Bronchial epithelial cell (primary cell): ENCODE results near the gene HM13. TPM values are rescaled to one million over a fixed set of nuclear protein-coding genes. Genes with fewer than 3 reads are reported as not detected.
A peak's percentile ranks its signal among the peaks of the same experiment; 100 is the strongest.

Experiments
- DNase-seq: peaks from one replicate; pipeline ENCODE4 v3.0.0-alpha.2; 2010; ENCODE audit warnings: low read depth
- FAIRE-seq: peaks from 2 replicates; lab custom pipeline; 2011; peaks lifted over from hg19 to GRCh38; lab: Jason Lieb, UNC
- H3K27me3 ChIP-seq: 2 replicates; pipeline ENCODE4 v1.5.1; 2011; ENCODE audit warnings: low read length; ENCODE audit not compliant: control insufficient read depth, insufficient read depth
- H3K36me3 ChIP-seq: 2 replicates; pipeline ENCODE4 v1.5.1; 2011; ENCODE audit warnings: low read length; ENCODE audit not compliant: control insufficient read depth, insufficient read depth
- H3K4me3 ChIP-seq: 2 replicates; pipeline ENCODE4 v1.5.1; 2011; ENCODE audit warnings: mild to moderate bottlenecking, low read depth, low read length, control low read depth
- total RNA-seq: library from RNA; depleted of rRNA; stranded (reverse); fragments of >200 nt; gene quantifications from 2 replicates; pipeline ENCODE4 v1.2.1, GENCODE V29; 2014
- TF ChIP-seq, protein P1 (sequence below): IDR thresholded peaks from 2 replicates; pipeline ENCODE4 v1.5.1; 2011; ENCODE audit warnings: mild to moderate bottlenecking, moderate library complexity, low read length, control low read depth, inconsistent platforms; ENCODE audit not compliant: insufficient read depth, severe bottlenecking

The HM13 gene
- total RNA-seq, 1 donor from 2014 or later: 46.9 TPM

DNA sequence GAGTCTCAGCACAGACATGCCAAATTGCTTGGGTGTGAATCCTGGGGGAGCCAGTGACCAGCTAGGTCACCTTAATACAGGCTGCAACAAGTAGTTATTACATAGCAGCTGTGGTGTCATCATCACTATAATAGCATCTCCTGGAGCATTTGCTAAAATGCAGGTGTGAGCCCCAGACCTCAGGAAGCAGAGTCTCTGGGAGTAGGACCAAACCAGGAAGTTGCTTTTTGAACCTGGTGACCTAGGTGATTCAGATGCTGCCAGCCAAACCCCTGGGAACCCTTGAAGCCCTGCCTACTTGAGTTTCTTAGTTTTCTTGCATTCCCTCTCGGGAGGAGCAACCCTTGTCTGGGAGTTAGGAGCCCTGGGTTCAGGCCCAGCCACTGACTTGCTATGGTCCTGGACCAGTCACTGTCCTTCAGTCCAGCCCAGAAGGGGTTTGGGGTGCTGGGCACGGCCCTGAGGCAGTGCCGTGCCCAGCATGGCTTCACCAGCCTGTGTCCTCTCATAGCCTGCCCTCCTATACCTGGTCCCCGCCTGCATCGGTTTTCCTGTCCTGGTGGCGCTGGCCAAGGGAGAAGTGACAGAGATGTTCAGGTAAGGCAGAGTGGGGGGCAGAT is 51.6 kb downstream of the HM13 start:
- FAIRE-seq (peak; percentile 68), DNase-seq (peak; percentile 98)
- TF ChIP-seq, protein P1, sequence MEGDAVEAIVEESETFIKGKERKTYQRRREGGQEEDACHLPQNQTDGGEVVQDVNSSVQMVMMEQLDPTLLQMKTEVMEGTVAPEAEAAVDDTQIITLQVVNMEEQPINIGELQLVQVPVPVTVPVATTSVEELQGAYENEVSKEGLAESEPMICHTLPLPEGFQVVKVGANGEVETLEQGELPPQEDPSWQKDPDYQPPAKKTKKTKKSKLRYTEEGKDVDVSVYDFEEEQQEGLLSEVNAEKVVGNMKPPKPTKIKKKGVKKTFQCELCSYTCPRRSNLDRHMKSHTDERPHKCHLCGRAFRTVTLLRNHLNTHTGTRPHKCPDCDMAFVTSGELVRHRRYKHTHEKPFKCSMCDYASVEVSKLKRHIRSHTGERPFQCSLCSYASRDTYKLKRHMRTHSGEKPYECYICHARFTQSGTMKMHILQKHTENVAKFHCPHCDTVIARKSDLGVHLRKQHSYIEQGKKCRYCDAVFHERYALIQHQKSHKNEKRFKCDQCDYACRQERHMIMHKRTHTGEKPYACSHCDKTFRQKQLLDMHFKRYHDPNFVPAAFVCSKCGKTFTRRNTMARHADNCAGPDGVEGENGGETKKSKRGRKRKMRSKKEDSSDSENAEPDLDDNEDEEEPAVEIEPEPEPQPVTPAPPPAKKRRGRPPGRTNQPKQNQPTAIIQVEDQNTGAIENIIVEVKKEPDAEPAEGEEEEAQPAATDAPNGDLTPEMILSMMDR: no peak
- H3K36me3 ChIP-seq: peaks cover 21% of the 10 kb centered on the region
- H3K4me3 ChIP-seq: peak overlapping the region; percentile 28
- no peaks in the 10 kb centered on the region for H3K27me3 ChIP-seq

DNA sequence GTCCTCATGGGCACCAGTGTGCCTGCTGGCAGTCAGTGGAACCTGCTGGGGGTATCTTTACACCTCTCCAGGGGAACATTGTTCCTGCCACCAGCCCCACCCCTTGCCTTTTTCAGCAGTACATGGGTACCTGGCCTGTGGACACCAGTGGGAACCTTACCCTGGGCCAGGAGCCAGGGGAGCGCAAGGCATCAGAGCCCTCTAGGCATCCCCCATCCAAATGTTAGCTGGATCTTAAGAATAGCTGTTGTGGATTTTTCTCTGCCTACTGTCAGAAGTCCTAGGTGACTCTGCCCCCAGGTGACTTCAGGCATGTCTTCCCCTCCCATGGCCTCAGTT is 52.0 kb downstream of the HM13 start:
- peaks cover 21% of the 10 kb centered on the region for H3K36me3 ChIP-seq
- TF ChIP-seq, protein P1: no peak
- peak overlapping the region; percentile 28 for H3K4me3 ChIP-seq
- FAIRE-seq: no peak
- no peaks in the 10 kb centered on the region for H3K27me3 ChIP-seq
- DNase-seq: no peak

DNA sequence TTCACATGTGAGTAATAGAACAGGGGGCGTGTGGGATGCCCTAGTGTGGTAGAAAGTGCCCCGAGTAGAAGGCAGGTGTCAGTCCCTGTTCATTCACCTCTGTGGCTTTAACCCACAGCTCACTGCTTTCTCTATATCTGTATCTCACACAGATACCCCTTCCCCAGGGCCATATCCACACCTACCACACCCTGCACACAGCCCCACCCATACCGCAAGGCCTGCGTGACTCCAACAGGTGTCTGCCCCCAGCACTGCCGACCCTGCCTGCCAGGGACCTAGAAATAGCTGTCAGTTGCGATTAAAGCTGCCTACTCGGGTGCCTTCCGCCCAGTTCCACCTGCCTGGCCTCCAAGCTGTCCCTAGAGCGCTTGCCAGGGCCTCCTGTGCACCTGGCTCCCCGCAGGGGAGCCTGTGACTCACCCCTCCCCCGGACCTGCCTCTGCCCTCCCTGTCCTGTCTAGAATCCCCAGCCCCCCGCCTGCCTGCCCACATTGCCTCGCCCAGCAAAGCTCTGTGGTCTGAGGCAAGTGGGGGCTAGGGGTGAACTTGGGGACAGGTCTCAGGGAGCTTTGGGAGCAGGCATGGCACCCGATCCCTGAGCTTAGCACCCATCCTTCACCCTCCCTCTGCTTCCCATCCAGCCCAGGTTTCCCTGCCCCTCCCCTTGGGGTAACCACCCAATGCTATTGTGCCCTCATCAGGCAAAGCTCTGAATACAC is 52.6 kb downstream of the HM13 start:
- Histone ChIP-seq H3K27me3 (no peaks in the 10 kb centered on the region), H3K36me3 (peaks cover 16% of the 10 kb centered on the region), H3K4me3 (peak overlapping the region; percentile 10)
- TF ChIP-seq, protein P1: peak; percentile 23
- FAIRE-seq (no peak), DNase-seq (peak; percentile 74)

DNA sequence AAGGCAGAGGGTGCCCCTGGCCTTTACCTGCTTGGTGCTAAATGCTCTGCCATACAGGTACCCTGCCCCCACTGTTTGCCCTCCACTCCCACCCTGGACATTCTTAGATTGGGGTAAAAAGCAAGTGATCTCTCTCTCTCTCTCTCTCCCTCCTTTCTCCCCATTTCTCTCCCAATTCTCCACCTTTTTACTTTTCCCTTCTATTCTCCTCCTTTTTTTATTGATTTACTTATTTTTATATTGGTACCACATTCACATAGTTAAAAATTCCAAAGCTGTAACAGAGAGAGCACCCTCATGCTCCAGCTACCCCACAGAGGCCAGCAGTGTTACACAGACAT is 53.1 kb downstream of the HM13 start:
- H3K36me3 ChIP-seq: peaks cover 10% of the 10 kb centered on the region
- H3K27me3 ChIP-seq: no peaks in the 10 kb centered on the region
- TF ChIP-seq, protein P1: no peak
- no peak overlapping the region for H3K4me3 ChIP-seq
- FAIRE-seq (no peak), DNase-seq (no peak)

DNA sequence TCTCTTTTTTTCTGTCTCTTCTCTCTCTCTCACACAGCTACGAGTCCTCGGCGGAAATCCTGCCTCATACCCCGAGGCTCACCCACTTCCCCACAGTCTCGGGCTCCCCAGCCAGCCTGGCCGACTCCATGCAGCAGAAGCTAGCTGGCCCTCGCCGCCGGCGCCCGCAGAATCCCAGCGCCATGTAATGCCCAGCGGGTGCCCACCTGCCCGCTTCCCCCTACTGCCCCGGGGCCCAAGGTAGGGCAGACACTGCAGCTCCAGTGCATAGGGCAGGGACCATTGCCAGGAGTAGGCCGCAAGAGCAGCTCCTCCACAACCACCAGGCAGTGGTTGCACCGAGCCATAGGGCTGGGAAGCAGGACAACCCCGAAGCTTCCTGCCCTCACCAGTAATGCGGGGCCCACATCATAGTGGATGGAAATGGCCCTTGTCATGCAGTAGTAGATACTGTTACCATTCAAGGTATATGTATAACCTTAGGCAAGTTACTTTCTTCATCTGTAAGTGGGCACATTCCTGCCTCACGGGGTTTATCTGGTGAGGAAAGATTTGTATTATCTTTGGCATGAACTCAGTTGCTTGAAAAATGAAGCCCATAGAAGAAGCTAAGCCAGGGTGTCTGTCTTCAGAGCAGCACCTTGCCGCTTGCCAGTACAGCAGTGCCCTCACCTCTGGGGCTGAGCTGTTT is 53.9 kb downstream of the HM13 start:
- no peak overlapping the region for H3K4me3 ChIP-seq
- FAIRE-seq: no peak
- H3K36me3 ChIP-seq: peaks cover 6% of the 10 kb centered on the region
- TF ChIP-seq, protein P1: no peak
- H3K27me3 ChIP-seq: no peaks in the 10 kb centered on the region
- DNase-seq: no peak
